ENCODE measurements around the gene KCNK1. TPM values are rescaled to one million over a fixed set of nuclear protein-coding genes. Genes with fewer than 3 reads are reported as not detected.

KCNK1 gene
- total RNA-seq, result 10 to 100 TPM; 13.1 to 19.7 (median 17.2) TPM

DNA sequence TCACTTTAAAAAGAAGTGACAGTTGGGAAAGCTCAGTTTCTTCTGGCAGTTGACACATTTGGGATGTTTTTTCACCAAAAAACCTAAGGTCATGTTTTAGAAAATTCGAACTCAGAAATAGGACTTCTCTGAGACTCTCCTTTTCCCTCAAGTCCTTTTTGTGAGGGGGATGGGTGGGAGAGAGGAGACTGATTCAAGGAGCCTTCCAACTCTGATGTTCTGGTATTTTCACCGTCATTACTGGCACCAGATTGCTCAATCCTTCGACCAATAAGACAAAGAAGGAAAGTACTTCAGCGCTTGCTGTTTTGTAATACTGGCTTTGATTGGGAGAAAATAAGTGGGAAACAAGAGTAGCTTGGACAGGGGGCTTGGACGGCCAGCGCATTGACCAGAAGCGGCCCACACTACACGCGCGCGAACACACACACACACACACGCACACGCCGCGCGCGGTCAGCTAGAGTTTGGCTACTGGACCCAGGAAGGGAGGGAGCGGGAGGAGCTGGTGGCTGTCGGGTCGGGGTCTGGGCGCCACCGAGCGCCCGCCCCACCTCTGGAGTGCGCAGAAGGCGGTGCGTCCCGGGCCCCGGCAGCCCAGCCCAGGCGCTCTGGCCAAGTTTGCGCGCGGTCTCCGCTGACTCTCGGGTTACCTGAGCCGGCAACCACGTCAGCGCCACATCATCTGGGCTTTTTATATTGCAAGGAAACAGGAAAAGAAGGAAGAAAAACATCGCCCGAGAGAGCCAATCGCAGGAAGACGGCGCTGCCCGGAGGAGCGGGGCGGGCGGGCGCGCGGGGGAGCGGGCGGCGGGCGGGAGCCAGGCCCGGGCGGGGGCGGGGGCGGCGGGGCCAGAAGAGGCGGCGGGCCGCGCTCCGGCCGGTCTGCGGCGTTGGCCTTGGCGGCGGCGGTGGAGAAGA is at the start of gene KCNK1:
Gene KCNK1 (plus strand): TSS at position 855 of the 921 bp plus-strand sequence. CDS start 66 bp downstream, at position 921.
- peak within 1 kb of the TSS; percentile 38 for H3K4me3 ChIP-seq (ENCODE audit: low read depth, poor library complexity, severe bottlenecking)
- intact Hi-C loops (cut with DNase I; ENCODE audit: low total_unique reads), result no loop called here
- peak; percentile 26 to 87 for DNase-seq (ENCODE audit: low spot score in 2 of 2)
- TF ChIP-seq, protein P1, sequence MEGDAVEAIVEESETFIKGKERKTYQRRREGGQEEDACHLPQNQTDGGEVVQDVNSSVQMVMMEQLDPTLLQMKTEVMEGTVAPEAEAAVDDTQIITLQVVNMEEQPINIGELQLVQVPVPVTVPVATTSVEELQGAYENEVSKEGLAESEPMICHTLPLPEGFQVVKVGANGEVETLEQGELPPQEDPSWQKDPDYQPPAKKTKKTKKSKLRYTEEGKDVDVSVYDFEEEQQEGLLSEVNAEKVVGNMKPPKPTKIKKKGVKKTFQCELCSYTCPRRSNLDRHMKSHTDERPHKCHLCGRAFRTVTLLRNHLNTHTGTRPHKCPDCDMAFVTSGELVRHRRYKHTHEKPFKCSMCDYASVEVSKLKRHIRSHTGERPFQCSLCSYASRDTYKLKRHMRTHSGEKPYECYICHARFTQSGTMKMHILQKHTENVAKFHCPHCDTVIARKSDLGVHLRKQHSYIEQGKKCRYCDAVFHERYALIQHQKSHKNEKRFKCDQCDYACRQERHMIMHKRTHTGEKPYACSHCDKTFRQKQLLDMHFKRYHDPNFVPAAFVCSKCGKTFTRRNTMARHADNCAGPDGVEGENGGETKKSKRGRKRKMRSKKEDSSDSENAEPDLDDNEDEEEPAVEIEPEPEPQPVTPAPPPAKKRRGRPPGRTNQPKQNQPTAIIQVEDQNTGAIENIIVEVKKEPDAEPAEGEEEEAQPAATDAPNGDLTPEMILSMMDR (IDR thresholded peaks at IDR 0.05), result no peak
- WGBS, 2 donors, result 2 to 3% methylated on average over 39 to 44 of the region's 70 CpGs

DNA sequence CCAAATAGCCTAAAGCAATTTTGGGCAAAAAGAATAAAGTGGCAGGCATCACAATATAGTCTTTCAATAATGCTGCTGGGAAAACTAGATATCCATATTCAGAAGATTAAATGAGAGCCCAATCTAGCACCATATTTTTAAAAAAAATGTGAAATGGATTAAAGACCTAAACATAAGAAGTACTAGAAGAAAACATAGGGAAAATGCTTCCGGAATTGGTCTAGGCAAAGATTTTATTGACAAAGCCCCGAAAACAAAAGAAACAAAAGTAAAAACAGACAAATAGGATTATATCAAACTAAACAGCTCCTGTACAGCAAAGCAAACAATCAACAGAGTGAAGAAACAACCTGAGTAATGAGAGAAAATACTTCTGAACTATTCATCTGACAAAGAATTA is 48.6 kb upstream of the KCNK1 start:
- TF ChIP-seq POLR2A (IDR thresholded peaks at IDR 0.05), result no peak
- TF ChIP-seq, protein P1 (IDR thresholded peaks at IDR 0.05), result no peak
- intact Hi-C loops (cut with DNase I; ENCODE audit: low total_unique reads), result no loop called here
- WGBS, 2 donors, result 92 to 97% methylated on average over 2 of the region's 2 CpGs
- DNase-seq (ENCODE audit: low spot score in 2 of 2), result no peak
- H3K4me3 ChIP-seq (ENCODE audit: low read depth, poor library complexity, severe bottlenecking), result no peak overlapping the region

DNA sequence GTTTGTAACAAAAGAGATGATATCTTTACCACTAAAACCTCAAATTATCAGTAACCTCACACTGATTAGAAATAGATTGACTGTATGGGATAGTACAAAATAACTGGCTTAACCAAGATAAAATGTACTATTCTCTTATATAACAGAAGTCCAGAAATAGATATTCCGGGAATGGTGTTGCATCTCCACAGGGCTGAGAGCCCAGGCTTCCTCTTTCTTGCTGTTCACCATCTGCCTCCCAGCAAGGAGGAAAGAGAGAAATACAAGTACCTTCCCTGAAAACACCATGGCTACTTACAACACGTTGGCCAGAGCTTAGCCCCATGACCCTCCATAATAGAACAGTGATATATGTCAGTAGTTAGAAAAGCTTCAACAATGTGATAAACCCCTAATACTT is 47.0 kb upstream of the KCNK1 start:
- H3K4me3 ChIP-seq (ENCODE audit: low read depth, poor library complexity, severe bottlenecking), result no peak overlapping the region
- no peak for DNase-seq (ENCODE audit: low spot score in 2 of 2)
- 59 to 77% methylated on average over 2 of the region's 2 CpGs for WGBS, 2 donors
- intact Hi-C loops (cut with DNase I; ENCODE audit: low total_unique reads), result no loop called here
- TF ChIP-seq, protein P1 (IDR thresholded peaks at IDR 0.05), result no peak
- no peak for TF ChIP-seq POLR2A (IDR thresholded peaks at IDR 0.05)

DNA sequence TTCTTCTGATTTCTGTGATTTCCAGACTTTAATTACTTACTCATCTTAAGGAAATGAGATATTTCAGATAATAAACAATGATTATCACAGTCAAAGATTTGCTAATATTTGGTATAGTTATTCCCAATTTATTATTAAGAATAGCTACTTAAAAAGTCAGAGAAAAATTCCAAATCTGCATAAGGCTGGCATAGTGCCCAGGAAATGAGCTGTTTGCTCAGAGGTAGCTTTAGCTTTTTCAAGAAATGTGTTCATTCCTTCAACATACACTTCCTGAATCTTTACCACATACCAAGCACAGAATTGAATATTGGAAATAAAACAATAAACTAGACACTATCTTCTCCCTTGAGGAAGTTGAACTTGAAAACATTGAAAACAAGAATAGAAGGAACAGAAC is 44.3 kb upstream of the KCNK1 start:
- H3K4me3 ChIP-seq (ENCODE audit: low read depth, poor library complexity, severe bottlenecking), result no peak overlapping the region
- no peak for DNase-seq (ENCODE audit: low spot score in 2 of 2)
- no peak for TF ChIP-seq POLR2A (IDR thresholded peaks at IDR 0.05)
- TF ChIP-seq, protein P1 (IDR thresholded peaks at IDR 0.05), result no peak
- intact Hi-C loops (cut with DNase I; ENCODE audit: low total_unique reads), result no loop called here

DNA sequence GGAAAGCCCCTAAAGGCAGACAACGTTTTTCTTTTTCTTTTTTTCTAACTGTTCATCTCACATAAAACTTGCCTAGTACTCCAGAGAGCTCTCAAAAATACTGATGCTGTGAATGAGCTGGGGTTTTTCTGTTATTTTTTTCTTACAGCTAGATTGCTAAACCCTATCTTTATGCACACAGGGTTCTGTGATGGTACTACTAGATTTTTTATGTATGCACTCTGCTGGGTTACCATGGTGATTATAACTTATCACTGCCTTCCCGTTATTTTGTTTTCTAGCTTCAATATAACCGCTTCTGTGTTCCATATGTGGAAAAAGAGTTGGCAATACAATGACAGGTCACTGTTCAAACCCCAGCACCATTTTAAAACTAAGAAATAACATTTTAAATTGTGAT is 43.7 kb upstream of the KCNK1 start:
- no peak for TF ChIP-seq POLR2A (IDR thresholded peaks at IDR 0.05)
- TF ChIP-seq, protein P1 (IDR thresholded peaks at IDR 0.05), result no peak
- intact Hi-C loops (cut with DNase I; ENCODE audit: low total_unique reads), result no loop called here
- 34 to 36% methylated on average over 3 of the region's 3 CpGs for WGBS, 2 donors
- no peak overlapping the region for H3K4me3 ChIP-seq (ENCODE audit: low read depth, poor library complexity, severe bottlenecking)
- no peak for DNase-seq (ENCODE audit: low spot score in 2 of 2)

Data from lower leg skin (tissue), 4 donors.